ENCODE results near the gene CHL1.

DNA sequence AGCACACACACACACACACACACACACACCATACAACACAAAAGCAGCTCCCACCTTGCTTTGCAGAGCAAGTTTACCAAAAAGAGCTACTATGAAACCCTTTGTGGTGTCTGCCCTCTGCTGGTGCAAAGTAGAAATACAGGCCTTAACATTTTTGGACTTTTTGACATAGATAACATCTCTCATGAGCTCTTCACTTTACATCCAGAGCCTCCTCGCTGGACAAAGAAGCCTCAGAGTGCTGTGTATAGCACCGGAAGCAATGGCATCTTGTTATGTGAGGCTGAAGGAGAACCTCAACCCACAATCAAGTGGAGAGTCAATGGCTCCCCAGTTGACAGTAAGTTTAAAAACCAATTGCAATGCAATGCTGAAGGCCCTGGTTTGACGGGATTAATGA lies 157.9 kb downstream of the CHL1 start:
- no peak for TF ChIP-seq POLR2AphosphoS5 (IDR thresholded peaks at IDR 0.05; ENCODE audit: borderline replicate concordance, low read depth, low read length)
- no peak for TF ChIP-seq EZH2 (IDR thresholded peaks at IDR 0.05)
